ENCODE data around the gene GALNT15. TPM values are rescaled to one million over a fixed set of nuclear protein-coding genes. Genes with fewer than 3 reads are reported as not detected.

Gene GALNT15
- total RNA-seq, 3 donors from 2014 or later = 68.5 to 492 (median 215) TPM

DNA sequence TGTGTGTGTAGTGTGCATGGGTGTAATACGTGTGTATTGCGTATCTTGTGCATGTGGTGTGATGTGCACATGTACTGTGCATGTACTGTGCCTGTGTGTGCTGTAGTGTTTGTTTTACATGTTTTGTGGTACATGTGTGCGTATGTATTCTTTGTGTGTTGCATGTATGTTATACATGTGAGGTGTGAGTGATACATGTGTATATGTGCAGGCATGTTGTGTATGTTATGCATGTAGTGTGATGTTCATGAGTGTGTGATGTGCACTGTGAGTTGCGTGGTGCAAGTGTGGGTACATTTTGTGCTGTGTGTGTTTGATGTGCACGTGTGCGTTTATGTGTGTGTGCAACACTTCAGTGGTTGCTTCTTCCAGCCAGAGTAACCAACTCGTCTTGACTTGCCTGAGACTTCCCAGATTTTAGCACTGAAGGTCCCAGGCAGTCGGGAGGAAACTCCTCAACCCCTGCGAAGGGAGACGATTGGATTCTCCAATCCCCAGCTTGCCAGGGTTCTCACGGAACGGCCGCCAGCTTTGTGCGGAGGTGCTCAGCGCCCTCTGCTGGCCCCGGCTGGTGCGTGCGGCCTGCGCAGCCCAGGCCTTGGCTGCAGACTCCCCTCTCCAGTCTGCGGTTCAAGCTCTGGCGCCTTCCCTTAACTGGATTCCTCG is 3.6 kb downstream of the GALNT15 start:
- Histone ChIP-seq H3K27me3 (no peaks in the 10 kb centered on the region), H3K27ac (peak overlapping the region in 1 of 2 donors; percentile 3)
- intact Hi-C loops (cut with DNase I; ENCODE audit: low total_unique reads) = loop anchor here (5.0 kb wide), 1 partner anchor 116 kb away; no protein-coding TSS in a partner anchor

DNA sequence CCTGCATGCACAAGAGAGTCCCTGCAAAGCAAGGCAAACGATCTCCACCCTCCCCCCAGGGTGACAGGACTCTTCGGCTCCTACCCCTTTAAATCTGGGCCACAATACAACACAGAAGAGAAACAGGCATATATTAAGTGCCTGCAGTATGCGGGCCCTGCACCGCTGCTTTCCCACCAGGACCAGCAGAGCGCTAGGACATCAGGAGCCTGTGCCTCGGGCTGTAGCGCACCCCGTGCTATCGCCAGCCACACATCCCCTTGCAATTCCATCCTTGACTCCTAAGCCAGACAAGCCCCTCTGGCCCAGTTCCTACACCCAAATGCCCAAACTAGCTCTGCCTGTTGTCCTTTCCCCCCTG is 4.1 kb downstream of the GALNT15 start:
- no peak for TF ChIP-seq POLR2A (IDR thresholded peaks at IDR 0.05)
- TF ChIP-seq POLR2AphosphoS5 (IDR thresholded peaks at IDR 0.05) = no peak
- TF ChIP-seq, protein P1, sequence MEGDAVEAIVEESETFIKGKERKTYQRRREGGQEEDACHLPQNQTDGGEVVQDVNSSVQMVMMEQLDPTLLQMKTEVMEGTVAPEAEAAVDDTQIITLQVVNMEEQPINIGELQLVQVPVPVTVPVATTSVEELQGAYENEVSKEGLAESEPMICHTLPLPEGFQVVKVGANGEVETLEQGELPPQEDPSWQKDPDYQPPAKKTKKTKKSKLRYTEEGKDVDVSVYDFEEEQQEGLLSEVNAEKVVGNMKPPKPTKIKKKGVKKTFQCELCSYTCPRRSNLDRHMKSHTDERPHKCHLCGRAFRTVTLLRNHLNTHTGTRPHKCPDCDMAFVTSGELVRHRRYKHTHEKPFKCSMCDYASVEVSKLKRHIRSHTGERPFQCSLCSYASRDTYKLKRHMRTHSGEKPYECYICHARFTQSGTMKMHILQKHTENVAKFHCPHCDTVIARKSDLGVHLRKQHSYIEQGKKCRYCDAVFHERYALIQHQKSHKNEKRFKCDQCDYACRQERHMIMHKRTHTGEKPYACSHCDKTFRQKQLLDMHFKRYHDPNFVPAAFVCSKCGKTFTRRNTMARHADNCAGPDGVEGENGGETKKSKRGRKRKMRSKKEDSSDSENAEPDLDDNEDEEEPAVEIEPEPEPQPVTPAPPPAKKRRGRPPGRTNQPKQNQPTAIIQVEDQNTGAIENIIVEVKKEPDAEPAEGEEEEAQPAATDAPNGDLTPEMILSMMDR (IDR thresholded peaks at IDR 0.05) = no peak
- H3K36me3 ChIP-seq = no peaks in the 10 kb centered on the region
- H3K4me3 ChIP-seq = peak overlapping the region; percentile 43 to 71 (median 69)
- intact Hi-C loops (cut with DNase I; ENCODE audit: low total_unique reads) = loop anchor here (5.0 kb wide), 1 partner anchor 116 kb away; no protein-coding TSS in a partner anchor
- H3K27ac ChIP-seq = no peak overlapping the region
- DNase-seq (ENCODE audit: low spot score in 2 of 2) = no peak
- peaks cover 4 to 8% of the 10 kb centered on the region in 2 donors for H3K4me1 ChIP-seq
- H3K27me3 ChIP-seq = no peaks in the 10 kb centered on the region
- no peaks in the 10 kb centered on the region for H3K9me3 ChIP-seq

More for the DNA sequence above, 3.6 kb downstream of the GALNT15 start:
- Histone ChIP-seq H3K9me3 (no peaks in the 10 kb centered on the region), H3K36me3 (no peaks in the 10 kb centered on the region), H3K4me1 (peaks cover 5 to 9% of the 10 kb centered on the region in 2 donors), H3K4me3 (peak overlapping the region; percentile 43 to 71 (median 69))
- peak; percentile 58 to 75 for DNase-seq (ENCODE audit: low spot score in 2 of 2)
- TF ChIP-seq POLR2AphosphoS5 (IDR thresholded peaks at IDR 0.05) = peak in 2 of 3 donors; percentile 59 to 86
- TF ChIP-seq, protein P1 (IDR thresholded peaks at IDR 0.05) = peak; percentile 78 to 96 (median 91)
- no peak for TF ChIP-seq POLR2A (IDR thresholded peaks at IDR 0.05)

DNA sequence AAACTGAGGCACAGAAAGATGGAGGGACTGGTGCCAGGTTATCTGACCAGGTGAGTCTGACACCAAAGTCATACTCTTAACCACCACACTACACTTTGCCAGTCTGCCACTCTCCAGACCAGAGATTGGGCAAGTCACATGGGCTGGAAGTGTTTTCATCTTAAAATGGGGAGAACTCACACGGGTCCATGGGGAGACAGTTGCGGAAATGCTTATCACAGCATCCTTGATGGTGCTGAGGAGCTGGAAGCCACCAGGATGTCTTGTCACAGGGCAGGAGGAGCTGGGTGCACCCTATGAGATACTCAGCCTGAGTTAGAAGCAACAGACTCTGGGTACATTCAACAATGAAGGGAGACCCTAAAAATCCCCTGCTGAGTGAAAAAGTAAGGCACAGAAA is 4.8 kb downstream of the GALNT15 start:
- Histone ChIP-seq H3K4me3 (peak overlapping the region in 2 of 3 donors; percentile 69 to 71), H3K4me1 (peaks cover 0 to 1% of the 10 kb centered on the region in 2 donors), H3K9me3 (no peaks in the 10 kb centered on the region), H3K27me3 (no peaks in the 10 kb centered on the region), H3K36me3 (no peaks in the 10 kb centered on the region), H3K27ac (peak overlapping the region in 1 of 2 donors; percentile 13)
- no peak for DNase-seq (ENCODE audit: low spot score in 2 of 2)
- intact Hi-C loops (cut with DNase I; ENCODE audit: low total_unique reads) = loop anchor here (5.0 kb wide), 1 partner anchor 117 kb away; no protein-coding TSS in a partner anchor
- TF ChIP-seq POLR2A (IDR thresholded peaks at IDR 0.05) = no peak
- no peak for TF ChIP-seq POLR2AphosphoS5 (IDR thresholded peaks at IDR 0.05)
- TF ChIP-seq, protein P1 (IDR thresholded peaks at IDR 0.05) = no peak

DNA sequence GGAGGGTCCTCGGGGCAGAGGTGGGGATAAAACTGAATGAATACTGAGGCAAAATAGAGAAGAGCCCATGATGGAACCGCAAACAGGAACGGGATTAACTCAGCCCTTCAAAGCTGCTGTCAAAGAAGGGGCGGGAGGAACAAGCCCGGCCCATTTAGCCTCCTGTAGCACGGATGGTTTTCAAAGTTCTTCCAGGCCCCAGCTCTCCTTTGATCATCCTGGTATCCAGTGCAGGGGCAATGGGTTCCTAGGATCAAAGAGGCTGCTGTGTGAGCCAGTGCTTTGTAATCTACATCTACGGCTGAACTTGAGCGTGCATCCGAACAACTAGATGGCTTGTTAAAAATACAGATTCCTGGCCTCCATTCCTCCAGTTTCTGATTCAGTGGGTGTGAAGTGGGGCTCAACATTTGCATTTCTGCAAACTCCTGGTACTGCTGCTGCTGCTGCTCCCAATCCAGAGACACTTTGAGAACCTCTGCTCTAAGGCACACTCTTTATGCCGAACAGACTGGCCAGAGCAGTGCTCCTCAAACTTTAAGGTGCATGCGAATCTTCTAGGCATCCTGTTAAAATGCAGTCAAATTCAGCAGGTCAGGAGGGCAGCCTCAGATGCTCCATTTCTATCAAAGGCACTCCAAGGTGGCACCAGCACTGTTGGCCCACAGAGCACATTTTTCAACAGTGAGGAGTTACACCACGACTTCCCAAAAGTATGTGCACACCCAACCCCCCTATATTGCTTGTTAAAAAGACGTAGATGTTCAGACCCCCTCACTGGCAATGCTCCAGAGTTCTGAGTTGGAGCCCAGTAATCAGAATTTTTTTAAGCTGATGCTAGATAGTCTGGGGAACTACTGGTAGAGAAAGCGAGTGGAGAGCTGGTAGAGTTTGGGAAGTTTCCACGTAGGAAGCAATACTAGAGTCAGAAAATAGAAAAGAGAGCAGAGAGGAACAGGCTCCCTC is 5.6 kb downstream of the GALNT15 start:
- intact Hi-C loops (cut with DNase I; ENCODE audit: low total_unique reads) = loop anchor here (5.0 kb wide), 1 partner anchor 118 kb away; no protein-coding TSS in a partner anchor
- TF ChIP-seq, protein P1 (IDR thresholded peaks at IDR 0.05) = no peak
- TF ChIP-seq POLR2A (IDR thresholded peaks at IDR 0.05) (no peak), POLR2AphosphoS5 (IDR thresholded peaks at IDR 0.05) (no peak)
- H3K27me3 ChIP-seq = no peaks in the 10 kb centered on the region
- H3K27ac ChIP-seq = peak overlapping the region in 1 of 2 donors; percentile 21
- H3K9me3 ChIP-seq = no peaks in the 10 kb centered on the region
- H3K4me3 ChIP-seq = peak overlapping the region in 2 of 3 donors; percentile 69 to 71
- DNase-seq (ENCODE audit: low spot score in 2 of 2) = no peak
- no peaks in the 10 kb centered on the region for H3K4me1 ChIP-seq
- H3K36me3 ChIP-seq = no peaks in the 10 kb centered on the region

All from breast epithelium (tissue), 4 donors.